Nucleus accumbens (tissue), 56 donors: ENCODE data around the gene ZBTB20.

Source experiments
- DNase-seq, 56 donors: peaks; one replicate each; lab custom pipeline; 2025; lab: John Stamatoyannopoulos, UW

ZBTB20 gene

GRCh38 chr3:115092220-115092791, 54.8 kb downstream of the ZBTB20 start:
- peak in 50 of 56 donors; percentile 2 to 84 (median 56) for DNase-seq

DNA sequence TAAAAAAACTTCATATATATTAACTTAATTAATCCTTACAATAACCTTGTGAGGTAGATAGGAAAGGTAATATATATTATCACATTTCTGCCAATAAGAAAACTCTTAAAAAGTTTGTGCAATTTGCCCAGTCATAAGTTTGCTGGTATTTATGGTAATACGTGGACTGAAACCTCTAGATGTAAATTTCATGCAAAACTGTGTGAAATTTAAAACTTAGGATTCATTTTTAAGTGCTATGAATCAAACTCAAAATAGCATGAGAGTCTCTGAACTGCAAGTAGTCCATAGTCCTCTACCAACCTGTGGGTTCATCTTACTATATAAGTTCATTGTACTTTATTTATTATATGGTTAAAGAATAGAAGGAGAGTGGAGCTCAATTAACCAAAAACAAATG, 56.4 kb downstream of the ZBTB20 start:
- no peak for DNase-seq

- no peak for DNase-seq
Measured at GRCh38 chr3:115089481-115089880, 57.6 kb downstream of the ZBTB20 start.

DNA sequence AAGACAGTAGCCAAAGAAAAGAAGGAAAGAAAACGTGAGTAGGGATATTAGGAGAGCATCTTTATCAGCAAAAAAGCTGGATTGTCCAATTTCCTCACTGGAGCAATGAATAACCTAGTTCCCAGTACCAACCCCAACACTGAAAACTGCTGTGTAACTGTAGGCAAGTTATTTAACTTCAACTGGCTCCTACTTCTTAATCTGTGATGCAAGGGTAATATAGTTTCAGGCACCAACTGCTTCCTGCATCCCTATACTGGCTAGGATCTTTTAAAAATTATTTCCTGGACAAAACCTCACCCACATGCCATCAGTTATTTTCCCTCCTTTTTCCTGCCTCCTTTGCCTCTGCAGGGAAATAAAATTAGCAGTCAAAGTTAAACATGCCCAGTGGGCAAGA, 59.6 kb downstream of the ZBTB20 start:
- DNase-seq = no peak

GRCh38 chr3:115086344-115086743, 60.7 kb downstream of the ZBTB20 start:
- DNase-seq = no peak

DNA sequence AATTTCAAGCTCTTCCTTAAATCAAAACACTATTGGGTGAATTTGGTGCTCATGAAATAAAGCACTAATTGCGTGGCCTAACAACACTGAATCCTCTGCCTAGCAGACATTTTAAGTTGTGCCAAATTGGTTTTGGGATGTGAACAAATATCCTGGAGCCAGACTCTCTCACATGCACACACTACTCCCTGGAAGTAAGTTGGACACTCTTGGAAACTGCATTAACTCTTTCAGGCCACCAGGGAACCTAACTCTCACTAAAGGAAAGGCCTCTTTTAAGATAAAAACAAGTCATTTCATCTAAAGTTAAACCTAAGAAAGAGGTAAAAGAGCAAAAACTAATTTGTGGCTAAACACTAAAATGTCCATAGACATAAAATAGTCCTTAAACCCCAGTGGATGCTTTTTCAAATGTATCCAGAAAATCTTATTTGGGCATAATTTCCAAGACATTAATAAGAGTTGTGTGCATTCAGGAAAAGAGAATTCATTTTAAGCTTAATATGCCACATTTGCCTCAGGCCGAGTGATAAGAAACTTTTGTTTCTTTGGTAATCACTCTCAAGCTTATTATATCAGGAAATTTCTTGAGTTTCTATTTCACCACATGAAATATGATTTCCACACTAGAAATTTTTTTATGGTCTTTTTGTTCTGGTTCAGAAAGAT, 61.8 kb downstream of the ZBTB20 start:
- peak in 3 of 56 donors; percentile 12 to 46 (median 23) for DNase-seq

GRCh38 chr3:115084686-115085085, 62.4 kb downstream of the ZBTB20 start:
- DNase-seq = peak in 1 of 56 donors; percentile 19

DNA sequence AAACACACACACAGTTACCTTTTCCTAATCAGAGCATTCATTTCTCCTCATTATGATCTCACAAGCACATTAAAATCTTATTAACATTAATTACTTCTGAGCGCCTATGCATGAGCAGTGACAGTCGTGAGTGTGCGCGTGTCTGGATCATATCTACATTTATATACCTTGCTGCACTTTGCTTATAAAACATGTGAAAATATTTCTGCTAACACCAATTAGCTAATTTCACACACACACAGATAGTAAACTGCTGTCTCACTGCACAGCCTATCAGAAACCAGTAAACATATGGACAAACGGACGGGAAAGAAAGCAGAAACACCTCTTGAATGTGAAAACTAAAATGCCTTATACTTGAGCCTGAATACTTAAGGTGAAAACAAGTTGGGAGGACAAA, 64.8 kb downstream of the ZBTB20 start:
- DNase-seq = no peak

GRCh38 chr3:115081444-115081843, 65.6 kb downstream of the ZBTB20 start:
- no peak for DNase-seq

- DNase-seq = no peak
Measured at GRCh38 chr3:115077501-115078250, 69.4 kb downstream of the ZBTB20 start.

DNA sequence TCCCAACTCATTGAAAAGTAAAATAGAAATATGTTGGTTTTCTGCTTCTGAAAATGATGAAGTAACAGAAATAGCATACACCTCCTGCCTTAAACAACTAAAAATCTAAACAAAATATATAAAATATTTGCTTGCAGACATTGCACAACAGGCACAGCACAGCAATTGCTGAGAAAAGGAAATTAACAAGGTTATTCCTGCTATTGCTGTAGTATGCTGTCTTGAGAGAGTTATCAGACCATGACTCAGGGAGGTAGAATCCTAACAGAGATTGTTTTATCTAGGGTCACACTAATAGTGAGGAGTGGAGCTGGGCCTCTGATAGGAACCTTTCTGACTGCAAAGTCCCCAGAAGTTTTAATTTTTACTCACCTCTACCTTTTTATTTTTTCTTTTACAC, 72.6 kb downstream of the ZBTB20 start:
- DNase-seq = no peak

GRCh38 chr3:115072265-115073021, 74.6 kb downstream of the ZBTB20 start:
- no peak for DNase-seq

DNA sequence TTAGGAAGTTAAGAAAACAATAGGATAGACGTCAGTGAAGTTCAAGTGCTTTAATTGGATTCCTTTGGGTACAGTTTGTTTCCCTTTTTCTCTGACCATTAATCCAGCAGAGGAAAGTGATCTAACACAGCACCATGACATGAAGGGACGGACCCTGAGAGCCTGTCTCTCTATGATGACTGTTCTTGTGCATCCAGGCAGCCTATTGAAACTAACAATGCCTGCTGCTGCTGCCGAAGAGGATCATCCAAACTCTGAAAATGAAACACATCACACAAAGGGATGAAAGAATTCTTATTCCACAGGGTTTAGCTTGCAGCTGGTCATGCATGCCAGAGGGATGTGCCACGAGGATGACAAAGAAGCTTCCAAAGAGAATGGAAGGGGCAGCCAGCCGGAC, 75.5 kb downstream of the ZBTB20 start:
- DNase-seq = peak in 46 of 56 donors; percentile 5 to 79 (median 46)

- no peak for DNase-seq
Measured at GRCh38 chr3:115071166-115071565, 75.9 kb downstream of the ZBTB20 start.

DNA sequence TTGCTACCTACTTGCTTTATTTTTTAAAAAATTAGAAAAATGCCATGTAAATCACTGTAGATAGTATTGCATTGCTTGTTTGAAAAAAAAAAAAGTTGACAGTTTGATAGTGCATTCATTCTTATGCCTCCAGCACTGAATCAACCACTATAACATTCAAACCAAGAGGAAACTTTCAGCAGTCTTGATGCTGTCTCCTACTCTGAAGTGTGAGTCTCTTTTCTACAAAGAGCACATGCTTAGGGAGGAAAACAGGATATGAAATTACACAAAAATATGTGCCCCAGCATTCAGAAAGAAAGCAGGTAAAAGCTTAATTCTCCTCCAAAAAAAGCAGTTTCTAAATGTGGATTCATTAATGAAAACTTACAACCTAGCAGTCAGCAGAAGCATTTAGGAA, 78.3 kb downstream of the ZBTB20 start:
- DNase-seq = no peak

- DNase-seq = no peak
Measured at GRCh38 chr3:115062412-115062956, 84.6 kb downstream of the ZBTB20 start.

GRCh38 chr3:115062009-115062408, 85.1 kb downstream of the ZBTB20 start:
- peak in 50 of 56 donors; percentile 24 to 93 (median 72) for DNase-seq

- DNase-seq = no peak
Measured at GRCh38 chr3:115052906-115053305, 94.2 kb downstream of the ZBTB20 start.

DNA sequence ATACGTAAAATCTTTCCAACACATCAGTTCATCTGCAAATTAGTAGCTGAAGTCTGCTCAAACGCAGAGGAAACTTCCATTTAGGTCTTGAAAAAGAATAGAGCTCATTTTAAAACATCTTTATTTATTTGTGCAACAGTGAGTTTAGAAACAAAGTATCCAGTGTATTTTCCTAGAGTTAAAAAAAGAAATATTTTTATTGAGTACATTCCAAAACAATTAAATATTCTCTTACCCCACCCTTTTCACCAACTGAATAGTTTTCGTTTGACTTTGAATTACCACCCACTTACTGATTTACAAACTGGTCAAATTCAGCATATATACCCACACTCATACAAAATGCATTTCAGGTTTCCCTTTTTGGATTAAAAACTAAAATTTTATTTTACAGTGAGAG, 104.7 kb downstream of the ZBTB20 start:
- no peak for DNase-seq

DNA sequence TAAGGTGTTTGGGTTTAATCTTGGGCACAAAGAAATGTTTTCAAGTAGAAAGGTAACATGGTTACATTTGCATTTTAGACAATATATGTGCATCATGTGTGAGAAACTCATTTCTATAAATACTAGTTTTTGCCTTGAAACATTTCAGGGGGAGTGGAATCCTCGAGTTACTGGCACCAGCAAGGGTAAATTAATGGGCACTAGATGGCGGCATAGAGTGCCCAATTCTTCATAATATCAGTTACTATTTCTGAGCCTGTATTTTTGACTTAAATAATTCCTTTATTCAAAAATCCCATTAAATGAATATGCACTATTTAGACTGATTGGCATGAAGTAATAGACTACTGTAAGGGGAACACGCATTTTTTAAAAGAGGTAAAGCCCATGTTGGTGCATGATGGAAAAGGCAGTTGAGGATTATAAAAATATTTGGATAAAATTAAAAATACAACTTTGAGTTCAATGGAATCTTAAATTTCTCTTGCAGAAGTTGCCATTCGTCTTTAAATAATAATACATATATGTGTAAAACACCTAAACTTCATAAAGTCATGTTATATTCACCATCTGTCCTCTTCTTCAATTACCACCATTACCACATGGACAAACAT, 106.3 kb downstream of the ZBTB20 start:
- DNase-seq = peak in 11 of 56 donors; percentile 1 to 50 (median 7)
